ENCODE measurements around the gene TMSB10. TPM values are rescaled to one million over a fixed set of nuclear protein-coding genes. Genes with fewer than 3 reads are reported as not detected.
"Not testable (repeated sequence)": the region's sequence is repeated elsewhere in the genome, so short reads cannot be mapped to it uniquely, and the experiment has no call there.

Gene TMSB10
- total RNA-seq, 1 donor from 2014 or later, result 5,126 TPM

DNA sequence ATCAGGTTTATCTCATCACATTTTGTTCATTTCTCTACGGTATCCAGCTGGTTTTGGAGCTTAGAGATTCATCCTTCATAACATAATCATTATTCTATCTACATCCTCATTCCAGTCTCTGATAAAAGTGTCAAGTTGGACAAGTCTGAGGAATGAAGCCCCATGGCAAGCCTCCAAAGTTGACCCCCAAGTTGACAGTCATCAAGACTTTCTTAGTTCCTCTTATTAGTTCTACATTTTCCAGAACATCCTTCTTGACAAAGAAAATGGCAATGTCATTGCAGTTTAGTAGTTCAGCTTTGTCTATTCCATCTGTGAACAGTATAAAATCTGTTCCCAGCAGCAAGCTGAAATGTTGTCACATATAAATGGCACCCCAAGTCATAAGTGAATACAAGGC lies 4.5 kb upstream of the TMSB10 start:
- no peak for FAIRE-seq

DNA sequence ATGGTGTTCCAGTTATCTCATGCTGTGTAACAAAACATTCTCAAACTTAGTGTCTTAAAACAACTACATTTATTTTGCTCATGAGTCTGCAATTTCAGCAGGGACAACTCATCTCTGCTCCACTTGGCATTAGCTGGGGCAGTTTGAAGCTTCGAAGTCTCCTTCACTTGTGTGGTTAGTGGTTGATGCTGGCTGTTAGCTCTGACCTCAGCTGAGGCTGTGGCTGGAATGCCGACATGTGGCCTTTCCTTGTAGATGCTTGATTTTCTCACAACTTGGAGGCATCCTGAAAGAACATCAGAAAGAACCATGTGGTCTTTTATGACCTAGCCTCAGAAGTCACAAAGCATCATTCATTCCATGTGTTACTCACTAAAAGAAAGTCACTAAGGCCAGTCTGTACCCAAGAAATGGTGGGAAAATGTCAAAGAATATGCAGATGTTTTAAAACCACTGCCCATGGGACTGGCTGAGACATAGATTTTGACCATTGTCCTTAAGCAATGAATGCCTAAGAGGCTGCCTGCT lies 3.8 kb upstream of the TMSB10 start:
- no peak for DNase-seq (ENCODE audit: low spot score in 2 of 2)
- no peak for FAIRE-seq

More for the DNA sequence above, 4.5 kb upstream of the TMSB10 start:
- no peak for DNase-seq (ENCODE audit: low spot score in 2 of 2)

DNA sequence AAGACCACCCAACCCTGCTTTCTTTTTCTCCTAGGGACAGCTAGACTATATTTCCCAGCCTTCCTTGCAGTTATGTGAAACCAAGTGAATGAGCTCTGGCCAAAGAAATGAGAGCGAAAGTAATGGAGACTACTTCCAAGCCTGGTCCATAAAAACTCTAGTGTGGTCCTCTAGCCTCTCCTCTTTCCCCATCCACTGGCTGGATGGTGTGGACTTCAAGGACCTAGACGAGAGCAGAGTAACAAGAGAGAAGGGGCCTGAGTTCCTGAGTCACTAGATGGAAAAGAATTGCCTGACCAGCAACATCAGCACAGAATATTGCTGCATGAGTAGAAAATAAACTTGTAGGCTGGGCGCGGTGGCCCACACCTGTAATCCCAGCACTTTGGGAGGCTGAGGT lies 2.9 kb upstream of the TMSB10 start:
- FAIRE-seq (no peak), DNase-seq (ENCODE audit: low spot score in 2 of 2) (no peak)

DNA sequence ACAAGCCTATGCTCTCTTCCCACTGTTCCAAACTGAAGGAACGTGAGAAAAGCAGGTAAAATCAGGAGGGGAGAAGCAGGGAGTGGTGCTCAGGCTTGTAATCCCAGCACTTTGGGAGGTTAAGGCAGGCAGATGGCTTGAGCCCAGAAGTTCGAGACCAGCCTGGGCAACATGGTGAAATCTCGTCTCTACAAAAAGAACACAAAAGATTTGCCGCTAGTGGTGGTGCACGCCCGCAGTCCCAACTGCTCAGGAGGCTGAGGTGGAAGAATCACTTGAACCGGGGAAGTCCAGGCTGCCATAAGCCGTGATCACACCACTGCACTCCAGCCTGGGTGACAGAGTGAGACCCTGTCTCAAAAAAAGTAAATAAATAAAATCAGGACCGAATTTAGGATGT lies 1.3 kb upstream of the TMSB10 start:
- DNase-seq (ENCODE audit: low spot score in 2 of 2) (no peak), FAIRE-seq (no peak)

DNA sequence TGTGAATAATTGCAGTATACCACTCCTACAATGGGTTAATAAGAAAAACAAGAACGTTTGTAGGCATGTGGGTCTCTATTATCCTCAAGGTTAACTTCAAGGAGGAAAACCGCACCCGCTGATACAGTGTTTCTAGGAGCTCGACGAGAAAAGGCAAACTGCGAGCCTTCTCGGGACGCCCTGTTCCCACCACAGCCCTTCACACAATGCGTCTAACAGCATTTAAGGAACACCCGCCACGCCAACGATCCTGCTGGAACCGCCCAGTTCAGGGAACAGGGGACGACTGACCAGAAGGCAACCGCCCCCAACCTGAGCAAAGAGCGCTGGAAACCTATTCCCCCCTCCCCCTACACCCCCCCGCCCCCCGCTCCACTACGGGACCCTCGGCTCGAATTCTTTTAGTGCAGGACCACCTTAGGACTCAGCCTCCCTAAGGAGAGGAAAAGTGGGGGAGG lies 710 bp upstream of the TMSB10 start:
- FAIRE-seq, result no peak
- peak in 1 of 2 donors; percentile 51 for DNase-seq (ENCODE audit: low spot score in 2 of 2)

DNA sequence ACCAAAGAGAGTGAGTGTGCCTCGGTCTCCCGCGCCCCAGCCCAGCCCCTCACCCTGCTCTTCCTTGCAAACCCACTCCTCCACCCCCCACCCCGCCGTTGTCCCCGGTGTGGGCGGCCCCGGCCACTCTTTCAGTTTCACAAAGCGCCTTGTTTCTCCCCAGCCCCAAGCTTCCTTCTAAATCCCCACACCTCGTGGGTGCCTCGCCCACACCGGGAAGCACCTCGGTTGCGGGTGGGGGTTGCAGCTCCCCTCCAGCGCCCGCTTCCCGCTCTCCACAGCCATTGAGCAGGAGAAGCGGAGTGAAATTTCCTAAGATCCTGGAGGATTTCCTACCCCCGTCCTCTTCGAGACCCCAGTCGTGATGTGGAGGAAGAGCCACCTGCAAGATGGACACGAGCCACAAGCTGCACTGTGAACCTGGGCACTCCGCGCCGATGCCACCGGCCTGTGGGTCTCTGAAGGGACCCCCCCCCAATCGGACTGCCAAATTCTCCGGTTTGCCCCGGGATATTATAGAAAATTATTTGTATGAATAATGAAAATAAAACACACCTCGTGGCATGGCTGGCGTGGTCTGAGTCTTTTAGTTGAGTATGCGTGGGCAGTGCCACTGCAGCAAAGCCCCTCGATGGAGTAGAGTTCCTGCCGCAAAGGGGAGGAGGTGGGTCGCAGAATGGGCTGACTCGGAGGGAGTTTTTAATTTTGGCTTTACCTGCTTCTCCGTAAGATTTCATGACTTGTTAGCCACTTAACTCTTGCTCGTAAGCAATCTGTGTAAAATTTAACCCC lies 848 bp downstream of the TMSB10 start:
- FAIRE-seq (no peak), DNase-seq (ENCODE audit: low spot score in 2 of 2) (peak; percentile 36 to 47)

DNA sequence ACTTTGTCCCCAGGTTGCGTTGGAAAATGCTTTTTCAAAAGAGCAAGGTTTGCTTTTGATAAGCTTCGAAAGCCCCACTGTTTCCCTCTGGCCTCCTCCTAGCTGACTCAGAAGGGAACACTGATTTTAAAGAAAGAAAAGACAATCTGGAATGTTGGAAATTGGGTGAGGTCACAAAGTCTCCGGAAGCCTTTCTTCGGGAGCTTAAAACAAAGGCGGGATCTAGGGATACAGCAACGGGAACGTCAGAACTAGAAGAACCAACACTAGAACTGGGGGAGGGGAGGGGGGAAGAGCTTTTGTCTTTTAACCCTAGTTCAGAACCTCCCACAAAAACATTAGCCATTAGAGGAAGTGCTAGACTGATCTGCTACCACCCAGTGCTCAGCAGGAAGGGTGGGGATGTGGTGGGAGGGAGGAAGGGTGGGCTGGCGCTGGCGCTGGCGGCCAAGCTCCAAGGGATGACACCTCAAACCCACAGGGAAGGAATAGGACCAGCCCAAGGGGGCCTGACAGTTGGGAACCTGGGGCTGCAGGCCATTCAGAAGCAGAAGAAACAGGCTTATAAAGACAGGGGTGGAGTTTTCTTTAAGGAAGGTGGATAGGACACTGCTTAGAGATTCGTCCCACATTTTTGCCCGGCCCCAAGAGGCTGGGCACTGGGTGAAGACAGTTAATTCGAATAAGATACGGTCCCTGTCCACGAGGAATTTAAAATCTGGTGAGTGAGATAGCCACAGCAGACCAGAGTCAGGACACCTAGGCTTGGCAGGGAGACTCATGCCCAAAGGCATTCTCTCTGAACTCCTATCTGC lies 1.7 kb downstream of the TMSB10 start:
- FAIRE-seq (no peak), DNase-seq (ENCODE audit: low spot score in 2 of 2) (peak; percentile 47 to 62)

DNA sequence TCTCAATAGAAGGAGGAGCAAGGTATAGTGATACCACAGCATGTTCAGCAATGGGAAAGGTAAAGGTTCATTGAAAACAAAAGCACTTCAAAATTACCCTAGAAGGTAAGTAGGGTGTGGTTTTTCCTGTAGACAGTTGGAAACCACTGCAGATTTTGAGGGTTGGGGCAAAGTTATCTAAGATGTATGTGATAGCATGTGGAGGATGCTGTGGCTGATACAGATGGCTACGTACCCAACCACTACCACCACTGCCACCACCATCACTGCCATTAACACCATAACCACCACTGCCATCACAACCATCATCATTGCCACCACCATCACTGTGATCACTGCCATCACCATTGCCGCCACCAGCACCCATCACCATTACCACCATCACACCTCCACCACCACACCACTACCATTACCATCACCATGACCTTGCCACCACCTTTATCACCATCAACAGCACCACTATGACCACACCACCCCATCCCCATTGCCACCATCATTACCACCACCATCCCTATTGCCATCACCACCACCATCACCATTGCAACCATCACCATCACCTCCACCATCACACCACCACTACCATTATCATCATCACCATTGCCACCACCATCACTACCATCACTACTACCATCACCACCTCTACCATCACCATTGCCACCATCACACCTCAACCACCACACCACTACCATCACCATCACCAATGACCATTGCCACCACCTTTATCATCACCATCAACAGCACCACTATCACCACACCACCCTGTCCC lies 3.7 kb downstream of the TMSB10 start:
- FAIRE-seq (no peak), DNase-seq (ENCODE audit: low spot score in 2 of 2) (no peak)

DNA sequence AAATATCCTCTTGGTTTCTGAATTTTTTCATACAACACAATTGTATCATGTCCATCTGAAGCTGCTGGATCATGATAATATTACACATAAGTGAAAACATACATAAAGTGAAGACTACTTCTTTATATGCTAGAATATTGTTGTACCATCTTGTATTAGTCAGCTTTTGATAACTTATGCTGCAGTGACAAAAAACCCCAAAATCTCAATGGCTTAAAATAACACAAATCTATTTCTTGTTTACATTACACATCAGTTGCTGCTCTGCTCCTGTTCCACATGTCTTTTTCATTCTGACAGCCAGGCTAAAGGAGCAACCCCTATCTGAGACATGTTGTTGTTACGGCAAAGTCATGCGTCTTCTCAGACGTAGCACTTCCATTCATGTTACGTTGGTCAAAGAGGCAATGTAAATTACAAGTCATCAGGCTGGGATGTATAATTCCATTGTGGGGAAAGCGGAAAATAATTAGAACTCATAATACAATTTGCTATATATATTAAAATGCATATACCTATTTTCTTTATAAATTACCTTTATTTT lies 5.8 kb downstream of the TMSB10 start:
- FAIRE-seq (no peak), DNase-seq (ENCODE audit: low spot score in 2 of 2) (no peak)

DNA sequence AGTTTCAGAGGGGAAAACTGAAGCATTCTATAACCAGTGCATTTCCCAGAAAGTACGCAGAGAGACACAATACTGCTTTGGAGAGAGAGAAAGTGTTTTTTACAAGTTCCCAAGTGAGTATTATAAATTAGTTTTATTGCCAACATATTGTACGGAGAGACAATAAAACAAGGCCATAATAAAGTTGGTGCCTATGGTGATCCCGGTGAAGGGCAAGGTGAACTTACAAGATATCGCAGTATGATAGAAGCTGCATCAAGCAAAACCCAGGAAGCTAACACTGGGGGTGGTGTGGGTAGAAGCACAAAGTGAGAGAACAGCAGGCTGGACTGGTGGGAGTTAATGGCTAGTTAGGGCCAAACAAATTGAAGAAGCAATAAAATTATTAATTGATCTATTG lies 7.5 kb downstream of the TMSB10 start:
- no peak for FAIRE-seq
- DNase-seq (ENCODE audit: low spot score in 2 of 2), result no peak

DNA sequence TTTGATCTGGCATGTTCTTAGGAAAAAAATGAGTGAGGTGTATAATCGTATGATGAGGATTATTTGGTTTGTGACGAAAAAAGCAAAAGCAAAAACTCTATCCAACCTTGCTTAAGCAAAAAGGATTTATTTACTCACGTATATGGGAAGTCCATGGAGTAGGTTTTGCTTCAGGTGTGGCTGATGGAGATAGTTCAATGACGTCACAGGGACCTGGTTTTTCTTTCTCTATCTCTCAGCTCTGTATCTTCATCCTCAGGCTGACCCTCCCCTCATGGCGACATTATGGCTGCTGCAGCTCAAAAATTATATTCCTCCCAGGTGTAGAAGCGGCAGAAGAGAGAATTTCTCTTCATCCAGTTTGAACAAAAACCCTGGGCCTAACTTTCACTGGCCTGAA lies 8.9 kb downstream of the TMSB10 start:
- DNase-seq (ENCODE audit: low spot score in 2 of 2), result no peak
- FAIRE-seq, result no peak

DNA sequence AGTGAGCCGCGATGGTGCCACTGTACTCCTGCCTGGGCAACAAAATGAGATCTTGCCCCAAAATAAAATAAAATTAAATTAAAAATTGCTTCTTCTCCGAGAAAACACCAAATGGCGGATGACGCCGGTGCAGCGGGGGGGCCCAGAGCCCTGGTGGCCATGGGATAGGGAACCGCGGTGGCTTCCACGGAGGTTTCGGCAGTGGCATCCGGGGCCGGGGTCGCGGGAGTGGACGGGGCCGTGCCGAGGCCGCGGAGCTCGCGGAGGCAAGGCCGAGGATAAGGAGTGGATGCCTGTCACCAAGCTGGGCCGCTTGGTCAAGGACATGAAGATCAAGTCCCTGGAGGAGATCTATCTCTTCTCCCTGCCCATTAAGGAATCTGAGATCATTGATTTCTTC lies 10.2 kb downstream of the TMSB10 start:
- not testable (repeated sequence) for FAIRE-seq

DNA sequence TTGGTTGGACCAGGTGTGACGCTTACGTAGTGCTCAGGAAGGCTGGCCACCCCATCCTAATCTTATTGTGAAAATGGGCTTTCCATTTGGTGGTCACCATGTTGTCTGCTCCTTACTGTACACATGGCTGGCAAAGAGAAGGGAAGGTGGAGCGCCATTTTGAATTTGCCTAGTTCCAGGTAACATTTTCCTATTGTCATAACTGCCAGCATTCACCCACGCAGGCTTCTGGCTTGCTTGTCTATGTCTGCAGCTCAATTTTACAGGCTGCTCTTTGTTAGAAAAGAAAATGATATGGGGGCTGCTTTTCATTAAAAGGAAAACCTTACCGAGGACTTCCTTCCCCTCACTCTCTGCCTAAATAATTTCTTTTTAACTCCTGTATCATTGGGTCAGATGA lies 12.4 kb downstream of the TMSB10 start:
- not testable (repeated sequence) for DNase-seq (ENCODE audit: low spot score in 2 of 2); FAIRE-seq

More for the DNA sequence above, 10.2 kb downstream of the TMSB10 start:
- not testable (repeated sequence) for DNase-seq (ENCODE audit: low spot score in 2 of 2)

DNA sequence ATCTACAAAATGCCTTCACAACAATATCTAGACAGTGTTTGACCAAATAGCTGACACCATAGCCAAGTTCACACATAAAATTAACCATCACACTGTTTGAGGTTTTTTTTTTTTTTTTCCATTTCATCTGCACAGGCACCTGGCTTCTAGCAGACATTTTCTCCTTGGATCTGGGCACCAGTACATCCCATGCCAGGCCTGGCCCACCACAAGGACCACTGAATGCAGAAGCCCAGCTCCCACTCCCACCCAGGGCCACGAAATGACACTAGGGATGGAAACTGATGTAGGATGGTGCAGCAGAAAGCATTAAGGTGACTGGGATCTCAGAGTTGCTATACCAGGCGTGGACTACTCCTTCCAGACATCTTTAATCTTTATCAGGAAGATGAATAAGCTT lies 13.0 kb downstream of the TMSB10 start:
- FAIRE-seq (no peak), DNase-seq (ENCODE audit: low spot score in 2 of 2) (no peak)

DNA sequence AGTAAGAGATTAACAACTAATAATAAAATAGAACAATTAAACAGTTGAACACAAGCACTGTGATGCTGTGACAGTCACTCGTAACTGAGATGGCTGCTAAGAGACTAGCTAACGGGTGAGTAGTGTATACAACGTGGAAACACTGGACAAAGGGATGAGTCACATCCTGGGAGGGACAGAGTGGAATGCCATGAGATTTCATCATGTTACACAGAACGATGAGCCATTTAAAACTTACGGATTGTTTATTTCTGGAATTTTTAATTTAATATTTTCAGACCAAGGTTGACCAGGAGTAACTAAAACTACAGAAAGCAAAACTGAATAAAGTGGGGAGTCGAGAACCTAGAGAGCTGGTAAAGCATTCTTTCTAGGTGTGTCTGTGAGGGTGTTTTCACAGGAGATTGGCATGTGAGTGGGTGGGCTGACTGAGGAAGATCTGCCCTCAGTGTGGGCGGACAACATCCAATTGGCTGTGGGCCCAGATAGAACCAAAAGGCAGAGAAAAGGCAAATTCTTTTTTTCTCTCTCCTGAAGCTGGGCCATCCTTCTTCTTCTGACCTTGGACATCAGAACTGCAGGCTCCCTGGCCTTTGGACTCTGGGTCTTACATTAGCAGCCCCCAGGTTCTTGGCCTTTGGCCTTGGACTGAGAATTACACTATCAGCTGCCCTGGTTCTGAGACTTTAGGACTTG lies 14.6 kb downstream of the TMSB10 start:
- DNase-seq (ENCODE audit: low spot score in 2 of 2) (peak in 1 of 2 donors; percentile 46), FAIRE-seq (no peak)

DNA sequence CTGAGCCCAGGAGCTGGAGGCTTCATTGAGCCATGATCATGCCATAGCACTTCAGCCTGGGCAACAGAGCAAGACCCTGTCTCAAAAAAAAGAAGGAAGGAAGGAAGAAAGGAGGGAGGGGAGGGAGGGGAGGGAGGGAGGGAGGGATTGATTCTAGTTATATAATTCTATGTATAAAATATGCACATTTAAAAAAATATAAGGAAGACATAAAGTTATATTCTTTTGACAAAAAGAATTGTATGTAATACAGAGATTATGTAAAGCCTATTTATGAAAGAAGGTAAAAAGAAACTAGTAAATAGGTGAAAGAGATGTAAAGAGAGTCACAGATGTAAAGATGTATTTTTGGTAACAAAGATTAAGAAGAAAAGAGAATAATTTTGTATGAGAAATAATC lies 17.6 kb downstream of the TMSB10 start:
- FAIRE-seq (no peak), DNase-seq (ENCODE audit: low spot score in 2 of 2) (no peak)

DNA sequence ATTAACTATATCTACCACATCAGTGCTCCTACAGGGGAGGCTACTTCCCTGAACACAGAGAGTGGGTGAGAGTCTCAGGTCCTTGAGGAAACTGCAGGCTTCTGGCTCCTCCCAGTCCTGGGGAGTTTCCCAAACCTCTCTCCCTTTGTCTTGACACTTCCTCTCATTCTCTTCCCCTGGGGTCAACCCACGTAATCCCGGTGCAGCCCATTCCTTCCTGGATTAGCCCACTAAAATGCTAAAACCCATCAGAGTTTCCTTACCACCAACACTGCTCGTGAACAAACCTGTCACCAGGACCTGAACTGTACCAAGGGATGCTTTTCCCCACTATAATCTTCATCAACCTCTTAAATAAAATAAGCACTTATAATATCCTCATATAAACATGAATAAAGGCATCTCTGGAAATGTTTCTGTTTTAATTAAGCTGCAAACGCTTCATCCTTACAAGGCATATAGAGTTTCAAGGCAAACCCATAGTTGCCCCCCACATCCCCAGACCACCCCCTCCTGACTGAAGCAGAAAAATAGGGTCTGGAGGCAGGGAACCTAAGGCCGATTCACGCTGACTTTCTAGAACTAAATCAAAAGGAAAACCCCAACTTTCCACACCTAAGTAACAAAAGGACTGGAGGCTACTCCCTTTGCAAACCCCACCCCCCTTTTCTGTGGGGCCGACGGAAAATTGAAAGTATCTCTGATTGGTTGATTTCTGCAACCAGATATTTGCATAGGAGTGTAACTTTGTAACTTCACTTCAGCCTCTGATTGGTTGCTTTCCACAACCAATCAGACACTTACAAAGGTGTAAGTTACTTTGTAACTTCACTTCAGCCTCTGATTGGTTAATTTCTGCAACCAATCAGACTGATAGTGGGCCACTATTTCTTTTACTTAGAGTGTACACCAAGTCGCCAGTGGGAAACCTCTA lies 19.0 kb downstream of the TMSB10 start:
- no peak for FAIRE-seq
- DNase-seq (ENCODE audit: low spot score in 2 of 2), result no peak

DNA sequence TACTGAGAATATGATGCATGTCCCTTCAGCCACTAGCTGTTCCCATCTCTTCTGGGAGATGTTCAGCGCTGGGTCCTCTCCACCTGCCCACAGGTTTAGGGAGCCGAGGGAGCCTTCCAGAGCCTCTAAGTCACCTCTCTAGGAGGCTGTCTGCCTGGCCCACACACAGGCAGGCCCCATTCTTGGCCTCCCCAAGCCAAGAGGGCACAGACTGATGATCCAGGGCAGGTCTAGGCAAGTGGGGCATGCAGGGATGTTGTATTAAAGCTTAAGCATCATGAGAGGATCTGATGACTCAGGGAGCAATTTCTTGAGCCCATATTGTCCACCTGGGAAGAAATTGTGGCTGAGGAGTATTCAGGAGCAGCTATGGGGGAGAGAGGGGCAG lies 19.9 kb downstream of the TMSB10 start:
- FAIRE-seq, result no peak
- no peak for DNase-seq (ENCODE audit: low spot score in 2 of 2)
